HAP-1 (cell line): ENCODE results near the gene ANAPC5.

Source experiments
- DNase-seq, 2 experiments: peaks; one replicate each; pipeline ENCODE4 v3.0.0-alpha.2; 2016 to 2020; ENCODE audit warnings: low spot score in 2 of 2
- H3K27me3 ChIP-seq: fragments of 250-450 bp; sonication (Bioruptor Pico); 2 replicates; pipeline ENCODE4 v1.5.1; 2020; ENCODE audit warnings: low read depth, mild to moderate bottlenecking, moderate library complexity
- H3K36me3 ChIP-seq: fragments of 250-450 bp; sonication (Bioruptor Pico); replicated peaks from 2 replicates; pipeline ENCODE4 v1.5.1; 2020; ENCODE audit warnings: mild to moderate bottlenecking
- H3K4me1 ChIP-seq: fragments of 250-450 bp; sonication (Bioruptor Pico); 2 replicates; pipeline ENCODE4 v1.5.1; 2020; ENCODE audit warnings: mild to moderate bottlenecking
- H3K4me3 ChIP-seq: fragments of 250-450 bp; sonication (Bioruptor Pico); 2 replicates; pipeline ENCODE4 v1.5.1; 2020; ENCODE audit warnings: mild to moderate bottlenecking, moderate library complexity
- H3K9me3 ChIP-seq: fragments of 250-450 bp; sonication (Bioruptor Pico); 2 replicates; pipeline ENCODE4 v1.5.1; 2020; ENCODE audit warnings: mild to moderate bottlenecking, moderate library complexity
- in situ Hi-C: fragments of 300-500 bp; cut with MboI; formaldehyde crosslinking; loops from 3 replicates; pipeline ENCODE4 v1.14.3; 2020; ENCODE audit warnings: low sequenced_read_pairs, inconsistent platforms, mixed read lengths

The ANAPC5 gene

GRCh38 chr12:121260091-121260490 lies 92.1 kb downstream of the ANAPC5 start:
- H3K36me3 ChIP-seq: peaks cover 29% of the 10 kb centered on the region
- H3K4me1 ChIP-seq: no peaks in the 10 kb centered on the region
- in situ Hi-C loops: no loop called here
- H3K4me3 ChIP-seq: no peak overlapping the region
- H3K9me3 ChIP-seq: no peaks in the 10 kb centered on the region
- no peaks in the 10 kb centered on the region for H3K27me3 ChIP-seq
- no peak for DNase-seq

GRCh38 chr12:121259074-121259473 lies 93.1 kb downstream of the ANAPC5 start:
- no peak for DNase-seq
- in situ Hi-C loops: no loop called here
- peaks cover 36% of the 10 kb centered on the region for H3K36me3 ChIP-seq
- no peaks in the 10 kb centered on the region for H3K9me3 ChIP-seq
- no peaks in the 10 kb centered on the region for H3K27me3 ChIP-seq
- no peak overlapping the region for H3K4me3 ChIP-seq
- H3K4me1 ChIP-seq: no peaks in the 10 kb centered on the region
